Peyer's patch (tissue), 4 donors: Measurements from ENCODE around the gene TMEM176A. TPM values are rescaled to one million over a fixed set of nuclear protein-coding genes. Genes with fewer than 3 reads are reported as not detected.
"Not testable (repeated sequence)": the region's sequence is repeated elsewhere in the genome, so short reads cannot be mapped to it uniquely, and the experiment has no call there.

Source experiments
- DNase-seq, 3 donors: peaks; one replicate each; pipeline ENCODE4 v3.0.0-alpha.2; 2017 to 2019
- H3K27ac ChIP-seq, 4 donors: fragments of 200-600 bp; sonication (generic); one replicate each; pipeline ENCODE4 v1.5.1; 2016 to 2019
- H3K27me3 ChIP-seq, 2 donors: fragments of 200-600 bp; sonication (generic); one replicate each; pipeline ENCODE4 v1.5.1; 2019
- H3K36me3 ChIP-seq, 3 donors: fragments of 200-600 bp; sonication (generic); one replicate each; pipeline ENCODE4 v1.5.1; 2016 to 2019
- H3K4me1 ChIP-seq, 4 donors: fragments of 200-600 bp; sonication (generic); one replicate each; pipeline ENCODE4 v1.5.1; 2016 to 2019
- H3K4me3 ChIP-seq, 4 donors: fragments of 200-600 bp; sonication (generic); 1 replicate in 3 of 4; 2 replicates in 1 of 4; pipeline ENCODE4 v1.5.1; 2016 to 2019; ENCODE audit warnings: mild to moderate bottlenecking in 1 of 4
- H3K9me3 ChIP-seq, 4 donors: fragments of 200-600 bp; sonication (generic); one replicate each; pipeline ENCODE4 v1.5.1; 2016 to 2019; ENCODE audit warnings: mild to moderate bottlenecking in 1 of 4
- POLR2A ChIP-seq, 2 donors: fragments of 450-650 bp; IDR thresholded peaks; one replicate each; pipeline ENCODE4 v1.5.1; 2017; ENCODE audit warnings: antibody characterized with exemption in 2 of 2, mild to moderate bottlenecking in 2 of 2, moderate library complexity in 2 of 2
- total RNA-seq, 4 donors: library from RNA; depleted of rRNA; stranded (reverse); fragments of >200 nt; gene quantifications; one replicate each; pipeline ENCODE4 v1.1.0, GENCODE V29; 2016
- TF ChIP-seq, protein P1 (sequence below), 6 experiments: fragments of 450-650 bp in 4 of 6; fragments of 200-600 bp in 2 of 6; sonication (generic) in 1 of 6; IDR thresholded peaks; one replicate each; pipeline ENCODE4 v1.5.1; 2017 to 2019; ENCODE audit warnings: antibody characterized with exemption in 6 of 6, mild to moderate bottlenecking in 3 of 6, moderate library complexity in 1 of 6

The TMEM176A gene
- total RNA-seq, 4 donors from 2014 or later, result 88.3 to 338 (median 232) TPM

DNA sequence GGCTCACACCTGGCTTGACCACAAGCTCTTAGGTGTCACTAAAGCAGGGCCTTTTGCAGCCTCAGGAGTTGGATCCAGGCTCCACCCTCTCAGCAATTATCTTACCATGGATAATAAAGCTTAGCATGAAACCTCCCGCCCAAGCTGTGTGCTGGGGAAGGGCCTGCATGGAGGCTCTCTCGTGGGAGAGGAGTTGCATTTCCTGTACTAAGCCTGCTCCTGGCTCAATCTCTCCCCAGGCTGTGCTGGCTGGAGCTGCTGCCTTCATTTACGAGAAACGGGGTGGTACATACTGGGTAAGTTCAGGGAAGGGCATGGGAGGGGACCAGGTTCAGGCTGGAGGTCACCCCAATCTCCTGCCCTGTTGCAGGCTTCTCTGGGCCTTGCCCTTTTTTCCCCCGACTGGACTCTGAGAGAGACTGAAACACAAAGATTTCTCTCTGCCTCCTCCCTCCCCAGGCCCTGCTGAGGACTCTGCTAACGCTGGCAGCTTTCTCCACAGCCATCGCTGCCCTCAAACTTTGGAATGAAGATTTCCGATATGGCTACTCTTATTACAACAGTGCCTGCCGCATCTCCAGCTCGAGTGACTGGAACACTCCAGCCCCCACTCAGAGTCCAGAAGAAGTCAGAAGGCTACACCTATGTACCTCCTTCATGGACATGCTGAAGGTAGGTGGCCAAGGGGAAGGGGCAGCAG, 2.7 kb downstream of the TMEM176A start:
- H3K4me1 ChIP-seq, result peaks cover 0 to 16% (median 5%) of the 10 kb centered on the region in 4 donors
- peaks cover 0 to 9% (median 3%) of the 10 kb centered on the region in 4 donors for H3K9me3 ChIP-seq

GRCh38 chr7:150804802-150805201, 4.2 kb downstream of the TMEM176A start:
- Histone ChIP-seq H3K36me3 (peaks cover 0 to 30% (median 0%) of the 10 kb centered on the region in 3 donors), H3K4me3 (no peak overlapping the region), H3K4me1 (peaks cover 0 to 14% (median 5%) of the 10 kb centered on the region in 4 donors), H3K9me3 (peaks cover 0 to 9% (median 3%) of the 10 kb centered on the region in 4 donors), H3K27ac (no peak overlapping the region), H3K27me3 (no peaks in the 10 kb centered on the region)
- TF ChIP-seq POLR2A (IDR thresholded peaks at IDR 0.05), result no peak
- TF ChIP-seq, protein P1, sequence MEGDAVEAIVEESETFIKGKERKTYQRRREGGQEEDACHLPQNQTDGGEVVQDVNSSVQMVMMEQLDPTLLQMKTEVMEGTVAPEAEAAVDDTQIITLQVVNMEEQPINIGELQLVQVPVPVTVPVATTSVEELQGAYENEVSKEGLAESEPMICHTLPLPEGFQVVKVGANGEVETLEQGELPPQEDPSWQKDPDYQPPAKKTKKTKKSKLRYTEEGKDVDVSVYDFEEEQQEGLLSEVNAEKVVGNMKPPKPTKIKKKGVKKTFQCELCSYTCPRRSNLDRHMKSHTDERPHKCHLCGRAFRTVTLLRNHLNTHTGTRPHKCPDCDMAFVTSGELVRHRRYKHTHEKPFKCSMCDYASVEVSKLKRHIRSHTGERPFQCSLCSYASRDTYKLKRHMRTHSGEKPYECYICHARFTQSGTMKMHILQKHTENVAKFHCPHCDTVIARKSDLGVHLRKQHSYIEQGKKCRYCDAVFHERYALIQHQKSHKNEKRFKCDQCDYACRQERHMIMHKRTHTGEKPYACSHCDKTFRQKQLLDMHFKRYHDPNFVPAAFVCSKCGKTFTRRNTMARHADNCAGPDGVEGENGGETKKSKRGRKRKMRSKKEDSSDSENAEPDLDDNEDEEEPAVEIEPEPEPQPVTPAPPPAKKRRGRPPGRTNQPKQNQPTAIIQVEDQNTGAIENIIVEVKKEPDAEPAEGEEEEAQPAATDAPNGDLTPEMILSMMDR (IDR thresholded peaks at IDR 0.05), result no peak
- no peak for DNase-seq

More for the DNA sequence above, 2.7 kb downstream of the TMEM176A start:
- Histone ChIP-seq H3K27ac (peak overlapping the region in 3 of 4 donors; percentile 31 to 90 (median 61)), H3K4me3 (peak overlapping the region in 1 of 4 donors; percentile 81), H3K36me3 (peaks cover 0 to 30% (median 0%) of the 10 kb centered on the region in 3 donors), H3K27me3 (no peaks in the 10 kb centered on the region)
- no peak for DNase-seq
- TF ChIP-seq, protein P1 (IDR thresholded peaks at IDR 0.05), result no peak
- no peak for TF ChIP-seq POLR2A (IDR thresholded peaks at IDR 0.05)

- Histone ChIP-seq H3K9me3 (peaks cover 0 to 9% (median 3%) of the 10 kb centered on the region in 4 donors), H3K4me3 (no peak overlapping the region), H3K36me3 (peaks cover 0 to 30% (median 0%) of the 10 kb centered on the region in 3 donors), H3K27me3 (no peaks in the 10 kb centered on the region), H3K4me1 (peaks cover 0 to 14% (median 1%) of the 10 kb centered on the region in 4 donors), H3K27ac (no peak overlapping the region)
- no peak for DNase-seq
- TF ChIP-seq POLR2A (IDR thresholded peaks at IDR 0.05), result no peak
- TF ChIP-seq, protein P1 (IDR thresholded peaks at IDR 0.05), result no peak
Measured at GRCh38 chr7:150805864-150806263, 5.3 kb downstream of the TMEM176A start.

DNA sequence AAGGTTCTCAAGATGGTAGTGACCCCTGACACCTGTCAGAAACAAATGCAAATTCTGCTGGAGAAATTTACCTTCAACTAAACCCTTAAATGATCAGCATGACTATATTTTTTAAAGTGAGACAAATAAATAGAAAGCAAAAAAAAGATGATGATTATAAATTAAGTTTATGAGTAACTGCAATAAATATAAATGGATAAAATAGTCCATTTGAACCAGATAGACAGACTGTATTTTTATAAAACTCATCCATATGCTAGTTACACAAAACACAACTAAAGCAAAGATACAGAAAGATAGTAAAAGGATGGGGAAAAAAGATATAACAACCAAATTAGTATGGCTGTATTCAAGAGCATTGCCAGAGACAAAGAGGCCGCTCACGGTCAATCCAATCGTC, 5.9 kb downstream of the TMEM176A start:
- H3K9me3 ChIP-seq, result peaks cover 0 to 9% (median 3%) of the 10 kb centered on the region in 4 donors
- H3K4me3 ChIP-seq, result no peak overlapping the region
- peaks cover 0 to 30% (median 0%) of the 10 kb centered on the region in 3 donors for H3K36me3 ChIP-seq
- no peaks in the 10 kb centered on the region for H3K27me3 ChIP-seq
- TF ChIP-seq, protein P1 (IDR thresholded peaks at IDR 0.05), result no peak
- no peak for TF ChIP-seq POLR2A (IDR thresholded peaks at IDR 0.05)
- peaks cover 0 to 14% (median 0%) of the 10 kb centered on the region in 4 donors for H3K4me1 ChIP-seq
- no peak overlapping the region for H3K27ac ChIP-seq
- no peak for DNase-seq

GRCh38 chr7:150806863-150807262, 6.3 kb downstream of the TMEM176A start:
- TF ChIP-seq, protein P1 (IDR thresholded peaks at IDR 0.05), result no peak
- no peak for TF ChIP-seq POLR2A (IDR thresholded peaks at IDR 0.05)
- Histone ChIP-seq H3K9me3 (peaks cover 0 to 9% (median 3%) of the 10 kb centered on the region in 4 donors), H3K4me1 (peaks cover 0 to 14% (median 0%) of the 10 kb centered on the region in 4 donors), H3K4me3 (no peak overlapping the region), H3K27ac (no peak overlapping the region), H3K36me3 (peaks cover 0 to 30% (median 0%) of the 10 kb centered on the region in 3 donors), H3K27me3 (no peaks in the 10 kb centered on the region)
- DNase-seq, result no peak

- not testable (repeated sequence) for H3K9me3 ChIP-seq, H3K27me3 ChIP-seq, H3K4me1 ChIP-seq
- Histone ChIP-seq H3K36me3 (peaks cover 0 to 30% (median 0%) of the 10 kb centered on the region in 3 donors), H3K27ac (peak overlapping the region in 3 of 4 donors; percentile 35 to 82 (median 81)), H3K4me3 (peak overlapping the region in 1 of 4 donors; percentile 27)
- DNase-seq, result peak in 2 of 3 donors; percentile 76 to 86
Measured at GRCh38 chr7:150807616-150808438, 7.3 kb downstream of the TMEM176A start.
